Fibroblast of mammary gland (primary cell): ENCODE data around the gene ARHGAP22.

Source experiments
- DNase-seq: peaks from one replicate; pipeline ENCODE4 v3.0.0-alpha.2; 2010; ENCODE audit warnings: low read depth
- H3K4me3 ChIP-seq: 2 replicates; pipeline ENCODE4 v1.5.1; 2011; ENCODE audit warnings: low read depth, mild to moderate bottlenecking, low read length, moderate library complexity; ENCODE audit not compliant: control insufficient read depth
- CTCF ChIP-seq: conservative IDR thresholded peaks from 2 replicates; pipeline ENCODE4 v1.5.1; 2011; ENCODE audit warnings: low read depth, low read length, inconsistent platforms; ENCODE audit not compliant: control insufficient read depth, insufficient read depth

Gene ARHGAP22

GRCh38 chr10:48465860-48466521, 138.9 kb downstream of the ARHGAP22 start:
- no peak overlapping the region for H3K4me3 ChIP-seq
- no peak for TF ChIP-seq CTCF
- no peak for DNase-seq

- no peak overlapping the region for H3K4me3 ChIP-seq
- no peak for DNase-seq
- TF ChIP-seq CTCF: no peak
Measured at GRCh38 chr10:48464871-48465736, 139.8 kb downstream of the ARHGAP22 start.

GRCh38 chr10:48464121-48464870, 140.6 kb downstream of the ARHGAP22 start:
- TF ChIP-seq CTCF: no peak
- no peak for DNase-seq
- no peak overlapping the region for H3K4me3 ChIP-seq

- no peak for DNase-seq
- H3K4me3 ChIP-seq: no peak overlapping the region
- no peak for TF ChIP-seq CTCF
Measured at GRCh38 chr10:48463318-48464003, 141.4 kb downstream of the ARHGAP22 start.

GRCh38 chr10:48462482-48463020, 142.3 kb downstream of the ARHGAP22 start:
- TF ChIP-seq CTCF: no peak
- H3K4me3 ChIP-seq: no peak overlapping the region
- no peak for DNase-seq
